ENCODE results near the gene RASIP1.
"Not testable (repeated sequence)": the region's sequence is repeated elsewhere in the genome, so short reads cannot be mapped to it uniquely, and the experiment has no call there.

RASIP1 gene

DNA sequence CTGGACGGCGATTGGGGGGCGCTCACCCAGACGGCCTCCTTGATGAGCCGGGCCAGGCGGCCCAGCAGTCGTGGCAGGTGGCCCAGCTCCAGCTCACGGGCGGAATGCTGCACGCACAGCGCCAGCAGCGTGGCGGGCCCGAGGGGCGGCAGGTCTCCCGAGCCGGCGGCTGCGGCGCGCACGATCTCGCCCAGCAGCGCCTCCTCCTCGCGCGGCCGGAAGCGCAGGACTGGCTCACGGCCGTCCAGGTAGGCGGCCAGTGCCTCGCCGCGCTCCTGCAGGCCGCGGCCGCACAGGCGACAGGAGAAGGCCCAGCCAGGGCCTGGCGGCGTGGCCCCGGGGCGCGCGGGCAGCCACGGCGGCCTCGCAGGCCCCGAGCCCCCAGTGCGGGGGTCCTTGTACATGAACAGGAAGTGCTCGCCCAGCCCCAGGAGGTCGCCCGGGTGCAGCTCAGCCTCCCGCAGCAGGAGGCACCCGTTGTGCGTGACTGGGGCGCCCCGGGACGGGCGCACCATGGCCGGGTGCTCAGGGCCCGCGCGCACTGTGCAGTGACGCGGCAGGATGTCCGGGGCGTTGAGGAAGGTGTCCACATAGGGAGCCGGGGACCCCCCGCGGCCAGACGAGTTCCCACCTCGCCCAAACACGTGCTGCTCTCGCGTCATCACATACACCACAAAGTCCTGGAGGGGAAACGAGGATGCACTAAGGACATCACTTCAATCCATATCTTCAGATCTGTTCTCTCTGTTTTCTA lies 11.3 kb downstream of the RASIP1 start:
- DNase-seq = no peak

DNA sequence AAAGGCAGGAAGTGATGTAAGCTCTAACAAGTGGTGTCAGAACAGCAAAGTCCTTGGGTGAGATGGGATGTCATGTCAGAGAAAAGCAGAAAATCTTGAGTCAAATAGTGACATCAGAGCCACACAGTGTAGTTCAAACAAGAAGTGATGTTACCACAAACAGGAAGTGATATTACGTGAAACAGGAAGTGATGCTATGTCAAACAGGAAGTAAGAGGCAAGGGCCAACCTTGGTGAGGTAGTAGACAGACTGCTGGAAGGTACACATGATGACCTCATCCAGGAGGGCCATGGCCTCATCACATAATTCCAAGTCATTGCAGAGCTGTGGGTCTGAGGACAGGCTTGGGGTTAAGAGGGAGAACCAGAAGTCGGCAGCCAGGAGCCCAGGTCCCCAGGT lies 13.9 kb downstream of the RASIP1 start:
- no peak for DNase-seq

DNA sequence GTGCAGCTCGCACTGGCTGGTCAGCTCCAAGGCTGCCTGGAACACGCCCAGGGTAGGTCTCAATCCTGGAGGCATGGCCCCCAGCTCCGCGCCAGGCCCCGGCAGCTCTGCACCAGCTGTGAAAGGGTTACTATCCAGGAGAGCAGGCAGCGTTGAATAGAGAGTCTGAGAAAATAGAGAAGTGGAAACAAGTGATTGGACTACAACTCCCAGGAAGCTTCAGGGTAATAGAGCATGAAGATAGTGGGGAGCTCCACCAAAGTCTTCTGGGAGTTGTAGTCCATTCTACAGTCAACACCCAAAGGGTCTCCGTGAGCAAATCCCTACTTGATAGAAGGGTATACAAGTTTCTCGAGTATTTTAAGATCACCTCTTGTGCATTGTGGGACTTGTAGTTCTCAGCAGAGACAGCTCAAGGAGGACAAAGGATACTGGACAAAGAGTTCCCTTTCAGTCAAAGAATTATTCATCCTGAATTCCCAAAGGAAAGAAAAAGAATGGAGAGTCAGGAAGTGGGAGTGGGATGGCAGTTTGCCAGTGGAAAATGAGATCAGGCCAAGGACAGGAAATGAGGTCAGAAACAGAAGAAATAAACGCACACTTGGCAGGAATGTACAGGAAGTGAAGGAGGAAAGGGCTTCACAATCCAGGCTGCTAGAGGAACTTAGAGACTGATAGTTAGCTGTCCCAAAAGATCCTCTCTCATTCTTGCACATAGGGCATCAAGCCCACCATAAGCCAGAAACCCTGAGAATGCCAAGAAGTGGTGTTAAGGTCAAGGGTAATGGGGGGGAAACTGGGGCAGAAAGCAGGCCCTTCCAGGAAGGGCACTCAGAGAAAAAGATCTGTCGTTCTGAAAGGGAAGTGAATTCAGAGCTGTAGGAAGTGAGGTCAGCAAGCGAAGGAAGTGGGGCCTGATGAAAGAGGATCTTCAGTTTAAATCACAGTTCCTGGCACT lies 15.3 kb downstream of the RASIP1 start:
- peak; percentile 58 for DNase-seq

DNA sequence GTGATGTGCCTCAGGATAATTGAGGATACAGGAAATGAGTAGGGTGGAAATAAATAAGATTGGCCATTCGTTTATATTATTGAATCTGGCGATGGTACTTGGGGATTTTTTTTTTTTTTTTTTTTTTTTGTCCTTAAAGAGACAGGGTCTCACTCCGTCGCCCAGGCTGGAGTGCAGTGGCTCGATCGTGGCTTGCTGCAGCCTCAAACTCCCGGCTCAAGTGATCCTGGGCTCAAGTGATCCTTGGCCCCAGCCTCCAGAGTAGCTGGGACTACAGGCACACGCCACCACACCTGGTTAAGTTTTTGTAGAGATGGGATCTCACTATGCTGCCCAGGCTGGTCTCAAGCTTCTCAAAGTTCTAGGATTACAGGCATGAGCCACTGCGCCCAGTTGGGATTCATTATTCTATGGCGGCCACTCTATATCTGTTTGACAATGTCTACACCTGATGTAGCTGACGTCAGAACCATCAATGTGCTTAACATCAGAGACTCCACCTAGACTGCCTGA lies 18.2 kb downstream of the RASIP1 start:
- no peak for DNase-seq

DNA sequence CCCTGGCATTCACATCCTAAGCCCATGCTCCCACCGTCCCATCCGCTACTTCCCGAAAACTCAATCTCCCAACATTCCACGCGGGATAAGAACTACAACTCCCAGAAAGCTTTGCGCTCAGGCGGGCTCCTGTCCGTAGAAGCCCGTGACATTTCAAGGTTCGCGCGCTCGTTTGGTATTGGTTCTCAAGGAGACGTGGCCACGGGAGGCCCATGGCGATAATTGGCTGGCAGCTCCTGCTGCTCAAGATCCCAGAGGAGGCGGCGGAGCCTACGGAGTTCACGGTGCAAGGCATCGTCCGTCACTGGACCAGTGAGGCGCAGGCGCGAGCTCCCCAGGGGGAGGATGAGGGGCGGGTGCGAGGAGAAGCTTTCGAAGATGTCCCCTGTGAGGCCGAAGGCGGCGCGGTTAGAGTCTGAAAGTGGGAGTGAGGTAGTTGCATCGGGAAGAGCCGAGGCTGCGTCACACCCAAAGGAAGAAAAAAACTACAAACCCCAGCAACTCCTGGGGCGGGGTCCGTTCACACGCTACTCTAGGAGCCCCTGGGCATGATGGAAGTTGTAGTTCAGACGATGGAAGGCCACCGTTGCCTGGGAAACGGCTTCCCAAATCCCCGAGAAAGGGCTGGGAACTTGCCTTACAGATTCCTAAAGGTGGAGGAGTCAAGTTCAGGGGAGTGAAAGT lies 19.7 kb downstream of the RASIP1 start:
- DNase-seq = peak; percentile 99

DNA sequence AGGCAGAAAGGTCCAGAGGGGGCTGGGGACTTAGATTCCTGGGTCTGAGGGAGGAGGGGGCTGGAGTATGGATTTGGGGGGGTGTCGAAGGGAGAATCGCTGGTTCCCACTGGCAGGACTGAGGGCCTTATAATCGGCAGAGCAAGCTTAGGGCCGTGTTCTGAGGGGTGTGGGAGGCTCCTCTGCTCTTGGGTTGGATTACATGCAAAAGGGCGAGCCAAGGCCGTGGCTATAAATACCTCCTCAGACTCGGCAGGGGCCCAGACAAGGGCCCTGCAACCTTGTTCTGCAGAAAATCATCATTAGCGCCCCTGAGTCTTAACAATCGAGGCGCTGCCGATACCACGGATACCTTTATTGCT lies 20.2 kb downstream of the RASIP1 start:
- no peak for DNase-seq

DNA sequence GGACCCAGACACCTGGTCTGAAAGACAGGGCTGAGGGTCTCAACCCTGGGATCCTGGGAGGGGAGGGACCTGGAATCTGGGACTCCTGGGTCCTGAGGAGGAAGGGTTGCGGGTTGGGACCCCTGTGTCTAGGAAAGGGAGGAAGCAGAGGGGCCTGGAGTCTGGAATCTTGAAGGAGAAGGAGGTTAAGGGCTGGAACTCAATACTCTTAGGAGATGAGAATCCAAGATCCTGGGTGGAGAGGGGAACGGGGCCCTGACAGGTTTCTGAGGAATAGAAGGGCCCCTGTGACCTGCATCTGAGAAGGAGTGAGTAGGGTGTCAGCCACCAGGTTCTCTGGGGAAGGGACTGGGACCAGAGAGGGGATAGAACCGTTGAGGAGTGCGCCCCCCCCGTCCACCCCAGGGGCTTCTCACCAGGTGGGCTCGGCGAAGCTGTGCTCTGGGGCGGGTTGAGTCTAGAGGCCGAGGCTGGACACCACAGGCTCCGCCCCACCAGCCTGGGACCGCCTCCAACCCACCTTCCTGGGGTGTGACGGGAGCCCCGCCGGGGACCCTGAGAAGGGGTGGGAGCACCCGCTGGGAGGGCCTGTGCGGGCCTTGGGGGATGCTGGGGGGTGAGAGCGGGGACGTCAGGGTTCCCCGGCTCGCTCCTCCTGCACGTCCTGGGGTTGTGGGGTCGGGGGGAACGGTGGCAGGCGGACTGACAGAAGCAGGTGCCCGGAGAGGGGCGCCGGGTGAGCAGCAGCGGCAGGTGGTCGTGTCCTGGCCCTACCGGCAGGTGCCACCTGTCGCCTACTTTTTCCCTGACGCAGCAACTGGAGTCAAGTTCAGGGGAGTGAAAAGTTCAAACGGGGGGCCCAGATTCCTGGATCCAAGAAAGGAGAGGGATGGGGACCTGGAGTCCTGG lies 20.9 kb downstream of the RASIP1 start, which contains the start of gene MAMSTR:
MAMSTR (minus strand) TSS at position 463 of the 909 bp plus-strand sequence. CDS start 694 bp downstream, outside the sequence.
- DNase-seq = no peak

DNA sequence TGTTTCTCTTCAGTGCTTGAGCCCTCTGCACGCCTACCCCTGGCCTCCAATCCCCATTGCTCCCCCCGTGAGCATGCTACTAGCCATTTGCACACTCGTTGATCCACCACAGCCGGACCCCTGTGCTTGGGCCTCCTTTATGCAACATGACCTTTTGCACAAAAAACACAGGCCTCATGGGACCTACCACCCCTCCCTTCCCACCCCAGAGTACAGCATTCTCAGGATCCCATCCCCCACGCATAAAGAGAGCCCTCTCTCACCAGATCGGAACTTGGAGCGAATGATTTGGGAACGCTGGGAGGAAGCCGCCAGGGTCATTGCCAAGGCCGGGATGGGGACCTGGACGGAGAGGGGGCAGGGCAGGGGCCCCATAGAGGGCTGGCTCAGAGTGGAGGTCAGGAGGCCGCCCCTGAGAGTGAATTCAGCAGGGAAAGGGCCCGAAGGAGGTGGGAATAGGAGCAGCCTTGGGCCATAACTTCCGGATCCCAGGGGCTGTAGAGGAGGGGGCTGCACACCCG lies 21.6 kb downstream of the RASIP1 start:
- no peak for DNase-seq

DNA sequence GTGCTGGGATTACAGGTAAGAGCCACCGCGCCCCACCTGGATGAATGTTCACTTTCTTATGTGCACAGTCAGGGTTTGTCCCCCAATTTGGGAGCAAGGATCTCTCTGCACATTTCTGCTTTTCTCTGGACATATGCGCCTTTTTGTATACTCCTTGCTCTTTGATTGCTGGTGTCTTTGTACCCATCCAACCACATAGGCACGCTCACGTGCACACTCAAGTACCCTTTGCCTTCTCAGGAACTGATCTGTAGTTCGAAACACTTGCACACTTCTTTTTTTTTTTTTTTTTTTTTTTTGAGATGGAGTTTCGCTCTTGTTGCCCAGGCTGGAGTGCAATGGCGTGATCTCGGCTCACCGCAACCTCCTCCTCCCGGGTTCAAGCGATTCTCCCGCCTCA lies 22.3 kb downstream of the RASIP1 start:
- not testable (repeated sequence) for DNase-seq

DNA sequence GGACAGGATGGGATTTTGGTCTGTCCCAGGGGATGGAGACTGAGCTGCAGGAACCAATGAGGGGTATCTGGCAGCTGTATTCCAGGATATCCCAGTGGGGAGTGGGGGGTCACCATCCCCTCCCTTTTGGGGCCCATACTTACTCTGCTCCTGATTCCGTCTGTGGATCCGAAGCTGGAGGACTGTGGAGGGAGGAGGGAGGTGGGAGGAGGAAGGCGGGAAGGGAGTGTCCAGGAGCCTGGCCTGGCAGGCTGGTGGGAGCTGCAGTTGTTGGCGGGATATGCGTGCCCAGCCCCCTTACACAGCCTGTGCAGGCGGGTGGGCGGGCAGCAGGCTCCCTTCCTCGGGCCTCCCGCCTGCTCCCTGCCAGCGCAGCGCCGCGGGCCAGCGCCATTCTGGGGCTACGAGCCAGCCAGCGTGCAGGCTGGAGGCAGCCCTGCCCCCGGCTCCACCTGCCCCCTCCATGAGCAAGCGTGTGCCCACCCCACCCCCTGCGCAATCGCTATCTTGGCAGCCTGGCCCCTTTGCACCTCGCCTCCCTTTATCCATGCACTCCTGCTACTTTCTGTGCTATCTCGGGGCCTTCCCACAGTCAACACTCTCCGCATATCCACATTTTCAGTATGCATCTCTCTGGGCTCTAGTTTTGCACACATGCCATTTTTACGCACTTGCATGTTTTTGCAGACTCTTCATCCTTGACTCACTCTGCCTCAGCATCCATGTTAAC lies 23.7 kb downstream of the RASIP1 start:
- DNase-seq = peak; percentile 97

DNA sequence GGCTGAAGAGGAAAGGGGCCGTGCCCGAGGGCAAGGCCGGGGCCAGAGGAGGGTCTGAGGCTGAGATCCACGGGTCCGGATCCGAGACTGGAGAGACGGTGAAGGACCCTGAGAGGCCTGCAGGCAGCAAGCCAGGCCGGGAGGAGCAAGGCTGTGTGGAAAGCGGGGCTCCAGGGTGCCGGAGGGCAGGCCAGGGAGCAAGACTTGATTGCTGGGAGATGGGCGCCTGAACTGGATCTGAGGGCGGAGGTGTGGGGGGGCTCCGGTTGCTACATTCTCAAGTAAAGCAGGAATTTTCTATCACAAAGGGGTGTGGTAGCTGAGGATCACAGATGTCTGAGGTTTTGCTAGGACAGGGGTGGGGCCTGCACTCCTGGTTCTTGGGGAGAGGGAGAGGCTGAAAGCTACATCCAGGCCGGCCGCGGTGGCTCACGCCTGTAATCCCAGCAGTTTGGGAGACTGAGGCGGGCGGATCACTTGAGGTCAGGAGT lies 24.7 kb downstream of the RASIP1 start:
- DNase-seq = no peak

DNA sequence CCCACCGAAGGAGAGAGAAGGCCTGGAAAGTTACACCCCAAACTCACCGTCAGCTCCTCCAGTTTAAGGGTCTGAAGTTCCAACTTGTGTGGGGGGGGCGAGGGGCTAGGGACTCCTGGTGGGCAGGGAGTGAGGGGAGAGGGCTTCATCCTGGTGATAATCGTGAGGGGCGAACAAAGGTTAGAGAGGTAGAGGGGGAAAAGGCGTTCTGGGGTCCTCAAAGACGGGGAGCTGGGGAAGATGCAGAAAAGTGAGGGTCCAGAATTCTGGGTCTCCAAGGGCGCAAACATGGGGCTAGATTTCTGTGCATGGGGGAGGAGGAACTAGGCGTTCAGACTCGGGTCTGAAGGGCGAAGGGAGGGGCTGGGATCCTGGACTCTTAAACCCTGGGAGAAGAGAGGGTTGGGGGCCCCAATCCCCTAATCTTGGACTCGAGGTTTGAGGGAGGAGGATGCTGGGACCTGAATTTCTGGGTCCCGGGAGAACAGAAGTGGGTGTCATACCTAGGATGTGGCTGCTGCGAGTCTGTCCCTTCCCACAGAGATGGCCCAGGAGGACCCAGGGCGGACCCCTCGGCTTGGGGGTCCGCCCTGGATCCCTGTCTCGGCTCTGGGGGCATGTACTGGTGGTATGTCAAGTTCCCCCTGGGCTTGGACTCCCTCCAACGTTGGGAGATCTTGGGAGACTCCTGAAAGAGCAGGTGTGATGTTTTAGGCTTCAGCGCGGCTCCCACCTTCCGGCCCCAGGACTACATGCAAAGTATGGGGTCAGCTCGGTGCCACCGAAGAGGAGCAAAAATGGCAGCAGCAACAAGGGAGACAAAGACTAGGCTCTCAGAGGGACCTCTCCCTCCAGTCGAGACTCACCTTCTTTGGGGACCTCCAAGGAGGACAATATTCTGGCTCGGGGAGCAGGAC lies 25.4 kb downstream of the RASIP1 start:
- DNase-seq = no peak

DNA sequence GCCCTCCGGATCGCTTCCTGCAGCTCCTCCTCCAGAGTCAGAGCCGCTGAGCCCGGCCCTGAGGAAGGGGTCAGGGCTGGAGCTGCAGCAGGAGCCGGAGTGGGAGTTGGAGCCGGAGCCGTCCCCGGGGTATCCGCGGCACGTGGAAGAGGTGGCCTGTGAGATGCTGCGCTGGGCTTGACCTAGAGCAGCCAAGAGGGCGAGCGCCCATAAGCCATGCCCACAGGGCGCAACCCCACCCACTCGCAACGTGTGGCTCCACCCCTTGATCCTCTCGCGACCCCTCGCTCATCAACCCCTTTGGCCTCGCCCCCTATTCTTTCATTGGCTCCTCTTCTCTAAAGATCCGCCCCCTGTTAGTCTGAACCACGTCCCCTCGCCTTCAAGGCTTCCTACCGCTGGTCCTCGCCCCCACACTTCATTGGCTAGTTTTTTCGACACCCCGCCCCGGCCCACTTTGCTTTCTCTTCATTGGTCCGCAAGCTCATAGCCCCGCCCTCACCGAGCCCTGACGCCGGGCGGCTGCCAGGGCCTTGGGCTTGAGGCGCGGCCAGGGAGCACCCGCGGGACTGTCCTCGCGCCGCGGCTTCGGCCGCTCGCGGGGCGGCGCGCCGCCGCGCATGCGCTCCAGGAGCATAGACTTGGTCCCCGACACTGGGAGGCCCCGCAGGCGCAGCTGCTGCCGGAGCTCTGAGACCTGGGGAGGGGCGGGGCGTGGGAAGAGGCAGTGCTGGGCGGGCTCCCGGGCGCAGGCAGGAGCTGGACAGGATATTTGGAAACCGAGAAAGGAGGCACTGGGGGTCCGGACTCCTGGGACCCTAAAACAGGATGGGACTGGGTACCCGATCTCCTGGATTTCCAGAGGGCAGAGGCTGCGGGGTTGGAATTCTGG lies 26.3 kb downstream of the RASIP1 start:
- no peak for DNase-seq

DNA sequence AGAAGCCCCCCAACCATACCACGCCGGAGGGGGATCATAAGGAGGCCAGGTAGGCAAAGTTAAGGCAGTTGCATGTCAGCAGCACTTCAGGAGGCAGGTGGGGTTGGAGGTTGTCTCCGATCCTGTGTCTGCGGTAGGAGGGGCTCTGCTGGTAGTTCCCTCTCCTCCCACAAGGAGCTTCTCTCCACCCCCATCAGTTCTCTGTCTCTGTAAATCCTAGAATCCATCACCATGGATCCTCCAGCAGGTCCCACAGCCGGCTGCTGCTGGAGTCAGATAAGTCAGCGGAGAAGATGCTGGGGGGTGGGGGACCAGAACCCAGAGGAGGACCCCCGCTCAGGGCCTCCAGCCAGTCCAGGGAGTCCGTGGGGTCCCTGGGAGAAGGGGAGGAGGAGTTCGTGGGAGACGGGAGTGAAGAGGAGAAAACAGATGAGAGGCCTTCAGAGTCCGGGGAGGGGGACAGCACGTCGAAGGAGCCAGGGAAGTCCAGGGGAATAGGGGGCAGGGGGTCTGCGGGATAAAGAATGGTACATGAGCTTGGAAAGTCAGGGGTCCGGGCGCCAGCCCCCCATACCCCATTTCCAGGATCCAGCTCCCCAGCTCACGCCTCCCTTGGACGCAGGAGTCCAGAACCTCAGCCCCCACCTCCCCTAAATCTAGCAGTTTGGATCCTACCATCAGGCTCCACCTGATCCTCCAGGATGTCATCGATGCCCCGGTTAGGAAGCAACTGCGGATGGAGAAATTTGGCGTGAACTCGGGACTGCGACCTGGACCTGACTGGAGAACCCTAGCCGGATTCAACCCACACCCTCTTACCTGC lies 27.2 kb downstream of the RASIP1 start:
- DNase-seq = no peak

DNA sequence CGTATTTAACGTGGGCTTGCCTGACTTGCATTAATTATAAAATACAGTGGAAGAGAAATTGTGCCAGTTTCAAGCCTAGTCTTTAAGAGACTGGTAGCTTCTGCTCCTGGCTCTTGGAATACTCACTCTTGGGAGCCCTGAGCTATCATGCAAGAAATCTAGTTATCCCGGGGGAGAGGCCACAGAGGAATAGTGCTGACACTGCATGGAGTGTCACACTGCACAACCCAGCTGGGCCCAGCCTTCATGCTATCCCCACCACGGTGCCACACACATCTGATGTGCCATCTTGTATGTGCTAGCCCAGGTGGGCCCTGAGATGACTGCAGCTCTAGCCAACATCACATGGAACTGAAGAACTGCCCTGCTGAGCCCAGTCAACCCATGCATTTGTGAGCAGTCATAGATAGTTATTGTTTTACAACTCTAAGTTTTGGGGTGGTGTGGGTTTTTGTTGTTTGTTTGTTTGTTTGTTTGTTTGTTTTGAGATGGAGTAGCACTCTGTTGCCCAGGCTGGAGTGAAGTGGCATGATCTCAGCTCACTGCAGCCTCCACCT lies 29.2 kb downstream of the RASIP1 start:
- DNase-seq = no peak

DNA sequence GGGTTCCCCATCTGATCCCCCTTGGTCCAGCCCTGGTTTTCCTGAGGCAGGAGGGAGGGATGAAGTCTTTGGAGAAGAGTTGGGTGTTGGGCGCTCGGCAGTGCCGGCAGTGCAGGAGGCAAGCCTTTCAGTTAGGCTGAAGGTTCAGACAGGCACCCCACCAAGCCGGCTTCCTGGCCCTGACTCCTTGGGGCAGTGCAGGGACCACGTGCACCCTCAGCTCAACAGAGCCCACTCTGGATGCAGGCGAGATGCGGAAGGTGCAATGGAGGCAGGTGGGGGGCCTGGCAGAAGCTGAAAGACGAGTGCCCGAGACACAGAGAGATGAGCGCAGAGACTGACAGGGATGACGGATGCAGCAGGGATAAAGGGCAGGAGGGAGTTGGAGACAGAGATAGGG lies 31.9 kb downstream of the RASIP1 start:
- DNase-seq = no peak

DNA sequence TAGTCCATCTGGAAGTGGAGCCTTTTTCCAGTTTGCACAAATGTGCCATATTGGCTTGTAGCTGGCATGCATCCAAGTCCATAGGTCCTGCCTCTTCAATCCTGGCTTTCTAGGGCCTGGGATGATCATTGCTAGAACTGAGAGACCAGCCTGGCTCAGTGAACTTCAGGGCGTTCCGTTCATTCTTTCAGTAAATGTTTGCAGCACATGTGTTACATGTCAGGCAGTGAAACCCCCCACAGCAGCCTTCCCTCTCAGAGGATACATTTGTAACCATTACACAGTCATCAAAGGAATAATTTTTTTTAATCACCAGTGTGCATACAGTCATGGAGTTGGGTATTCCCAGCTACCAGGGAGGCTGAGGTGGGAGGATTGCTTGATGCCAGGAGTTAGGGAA lies 35.0 kb downstream of the RASIP1 start:
- DNase-seq = no peak
